ENCODE results near the gene NAGPA.

Gene NAGPA

DNA sequence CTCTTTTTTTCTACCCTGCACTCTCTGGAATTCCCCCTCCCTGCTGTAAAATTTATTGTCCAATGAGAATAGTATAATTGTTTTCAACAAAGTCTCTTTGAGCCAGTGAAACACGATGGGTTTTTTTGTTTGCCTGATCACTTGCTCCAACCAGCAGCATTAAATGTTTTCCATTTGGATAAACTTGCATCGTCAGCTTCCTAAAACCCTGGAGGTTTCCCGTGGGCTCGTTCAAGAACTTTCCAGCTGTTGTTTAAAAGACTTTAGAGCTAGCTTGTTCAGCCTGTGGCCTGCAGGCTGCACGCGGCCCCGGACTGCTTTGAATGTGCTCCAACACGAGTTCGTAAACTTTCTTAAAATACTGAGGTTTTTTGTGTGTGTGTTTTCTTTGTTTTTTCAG, 14.9 kb downstream of the NAGPA start:
- no peak for DNase-seq (ENCODE audit: low read depth)
- H3K4me3 ChIP-seq (ENCODE audit: low read length): no peak overlapping the region
- TF ChIP-seq, protein P1, sequence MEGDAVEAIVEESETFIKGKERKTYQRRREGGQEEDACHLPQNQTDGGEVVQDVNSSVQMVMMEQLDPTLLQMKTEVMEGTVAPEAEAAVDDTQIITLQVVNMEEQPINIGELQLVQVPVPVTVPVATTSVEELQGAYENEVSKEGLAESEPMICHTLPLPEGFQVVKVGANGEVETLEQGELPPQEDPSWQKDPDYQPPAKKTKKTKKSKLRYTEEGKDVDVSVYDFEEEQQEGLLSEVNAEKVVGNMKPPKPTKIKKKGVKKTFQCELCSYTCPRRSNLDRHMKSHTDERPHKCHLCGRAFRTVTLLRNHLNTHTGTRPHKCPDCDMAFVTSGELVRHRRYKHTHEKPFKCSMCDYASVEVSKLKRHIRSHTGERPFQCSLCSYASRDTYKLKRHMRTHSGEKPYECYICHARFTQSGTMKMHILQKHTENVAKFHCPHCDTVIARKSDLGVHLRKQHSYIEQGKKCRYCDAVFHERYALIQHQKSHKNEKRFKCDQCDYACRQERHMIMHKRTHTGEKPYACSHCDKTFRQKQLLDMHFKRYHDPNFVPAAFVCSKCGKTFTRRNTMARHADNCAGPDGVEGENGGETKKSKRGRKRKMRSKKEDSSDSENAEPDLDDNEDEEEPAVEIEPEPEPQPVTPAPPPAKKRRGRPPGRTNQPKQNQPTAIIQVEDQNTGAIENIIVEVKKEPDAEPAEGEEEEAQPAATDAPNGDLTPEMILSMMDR (conservative IDR thresholded peaks at IDR 0.05; ENCODE audit: low read length): no peak

DNA sequence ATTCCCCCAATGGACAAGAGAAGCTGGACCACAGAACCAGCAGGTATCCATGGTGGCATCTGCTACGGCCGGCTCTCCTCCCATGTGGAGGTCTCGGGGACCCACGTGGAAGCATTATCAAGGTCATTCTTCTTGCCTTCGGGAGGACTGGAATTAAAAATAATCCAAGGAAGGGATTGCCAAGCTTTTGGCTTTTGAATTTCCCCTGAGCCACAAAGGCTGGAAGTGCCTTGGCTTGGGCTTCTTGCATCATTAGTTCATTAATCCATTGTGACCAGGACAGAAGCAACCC, 16.1 kb downstream of the NAGPA start:
- DNase-seq (ENCODE audit: low read depth): no peak
- no peak overlapping the region for H3K4me3 ChIP-seq (ENCODE audit: low read length)
- TF ChIP-seq, protein P1 (conservative IDR thresholded peaks at IDR 0.05; ENCODE audit: low read length): no peak

DNA sequence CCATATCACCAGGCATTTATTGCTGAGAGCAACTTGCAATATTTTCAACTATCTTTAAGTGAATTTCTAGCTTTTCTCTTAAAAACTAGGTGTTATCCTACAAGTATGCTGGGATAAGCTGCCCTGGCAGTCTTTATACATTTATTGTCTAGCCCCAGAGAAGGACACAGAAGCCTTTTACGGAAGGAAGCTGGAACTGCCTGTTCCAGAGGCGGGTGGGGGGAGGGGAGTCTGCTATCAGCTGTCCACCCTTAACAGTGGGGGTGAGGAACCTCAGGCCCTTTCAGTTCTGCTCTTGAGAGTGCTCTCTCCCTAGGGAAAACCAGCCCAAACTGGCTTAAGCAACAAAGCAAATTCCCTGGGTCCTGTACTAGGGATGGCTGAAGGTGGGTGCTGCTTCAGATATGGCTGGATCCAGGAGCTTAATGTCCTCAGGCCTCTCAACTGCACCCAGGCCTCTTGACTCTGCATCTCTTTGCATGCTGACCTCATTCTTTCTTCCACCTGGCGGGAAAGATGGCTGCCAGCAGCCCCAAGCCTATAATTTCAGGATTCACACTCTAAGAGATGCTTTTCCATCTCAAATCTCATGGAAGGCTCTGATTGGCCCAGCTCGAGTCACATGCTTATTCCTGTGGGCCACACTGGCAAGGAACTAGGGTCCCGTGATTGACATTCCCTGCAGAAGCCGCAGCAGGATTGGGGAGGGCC, 16.6 kb downstream of the NAGPA start:
- TF ChIP-seq, protein P1 (conservative IDR thresholded peaks at IDR 0.05; ENCODE audit: low read length): no peak
- no peak overlapping the region for H3K4me3 ChIP-seq (ENCODE audit: low read length)
- no peak for DNase-seq (ENCODE audit: low read depth)

DNA sequence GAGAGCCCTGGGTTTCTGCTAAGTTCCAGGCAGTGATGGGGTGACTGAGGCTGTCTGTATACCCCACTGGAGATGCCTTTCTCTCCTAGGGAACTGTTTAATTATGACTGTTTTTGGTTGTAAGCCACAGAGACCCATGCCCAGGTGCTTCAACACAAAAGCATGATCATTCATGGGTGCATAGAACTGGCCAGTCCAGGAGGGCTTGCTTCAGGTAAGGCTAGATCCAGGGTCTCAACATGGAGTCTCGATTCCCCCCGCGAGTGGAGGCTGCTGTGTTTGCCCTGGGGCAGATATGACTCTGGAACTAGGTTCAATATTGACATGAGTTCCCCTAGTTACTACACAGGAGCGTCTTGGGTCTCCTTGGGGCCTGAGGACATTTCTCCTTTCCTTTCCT, 17.8 kb downstream of the NAGPA start:
- DNase-seq (ENCODE audit: low read depth): no peak
- no peak overlapping the region for H3K4me3 ChIP-seq (ENCODE audit: low read length)
- TF ChIP-seq, protein P1 (conservative IDR thresholded peaks at IDR 0.05; ENCODE audit: low read length): no peak

DNA sequence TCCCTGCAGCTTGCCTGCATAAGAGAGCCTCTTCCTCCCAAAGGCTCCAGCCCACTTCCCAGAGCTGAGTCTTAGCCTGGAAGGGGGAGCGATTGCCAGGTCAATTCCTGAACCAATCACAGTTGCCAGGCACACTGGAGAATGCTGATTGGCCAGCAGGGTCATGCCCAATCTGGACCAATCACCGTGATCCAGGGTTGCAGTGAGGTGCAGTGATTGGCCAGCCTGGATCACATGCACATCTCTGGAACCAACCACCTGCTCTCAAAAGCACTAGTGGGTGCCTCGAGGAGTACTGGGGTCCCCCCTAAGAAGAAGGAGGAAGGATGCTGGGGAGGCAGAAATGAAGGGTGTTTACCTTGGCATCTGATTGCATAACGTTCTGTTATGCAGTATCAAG, 18.4 kb downstream of the NAGPA start:
- no peak for DNase-seq (ENCODE audit: low read depth)
- H3K4me3 ChIP-seq (ENCODE audit: low read length): no peak overlapping the region
- TF ChIP-seq, protein P1 (conservative IDR thresholded peaks at IDR 0.05; ENCODE audit: low read length): no peak

DNA sequence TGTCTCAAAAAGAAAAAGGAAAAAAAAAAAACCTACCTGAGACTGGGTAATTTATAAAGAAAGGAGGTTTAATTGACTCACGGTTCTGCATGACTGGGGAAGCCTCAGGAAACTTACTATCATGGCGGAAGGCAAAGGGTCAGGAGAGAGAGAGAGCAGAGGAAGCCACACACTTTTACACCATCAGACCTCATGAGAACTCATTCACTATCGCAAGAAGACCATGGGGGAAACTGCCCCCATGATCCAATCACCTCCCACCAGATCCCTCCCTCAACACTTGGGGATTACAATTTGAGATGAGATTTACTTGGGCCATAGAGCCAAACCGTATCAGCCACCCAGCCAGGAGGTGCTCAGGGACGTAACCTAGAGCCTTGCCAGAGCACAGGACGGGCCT, 20.8 kb downstream of the NAGPA start:
- TF ChIP-seq, protein P1 (conservative IDR thresholded peaks at IDR 0.05; ENCODE audit: low read length): no peak
- no peak for DNase-seq (ENCODE audit: low read depth)
- H3K4me3 ChIP-seq (ENCODE audit: low read length): no peak overlapping the region

DNA sequence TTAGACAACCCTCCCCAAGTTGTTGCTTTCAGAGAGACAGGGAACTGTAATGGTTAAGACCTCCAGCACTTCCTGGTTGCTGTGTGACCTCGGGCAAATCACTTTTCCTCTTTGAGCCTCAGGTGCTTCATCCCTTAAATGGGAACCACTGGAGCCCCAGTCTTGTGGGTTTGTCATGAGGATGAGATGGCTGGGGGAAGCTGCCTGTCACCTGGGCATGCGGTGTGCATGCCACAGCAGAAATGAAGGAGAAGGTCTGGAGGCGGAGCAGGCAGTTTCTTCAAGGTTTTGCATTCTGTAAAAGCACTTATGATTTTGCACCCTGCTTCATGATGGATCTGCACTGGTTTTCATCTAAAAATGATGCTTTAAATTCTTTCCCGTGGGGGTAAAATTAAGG, 22.1 kb downstream of the NAGPA start:
- TF ChIP-seq, protein P1 (conservative IDR thresholded peaks at IDR 0.05; ENCODE audit: low read length): no peak
- H3K4me3 ChIP-seq (ENCODE audit: low read length): no peak overlapping the region
- DNase-seq (ENCODE audit: low read depth): no peak

Measured in AG10803 (cell line).